ENCODE results near the gene PIMREG. TPM values are rescaled to one million over a fixed set of nuclear protein-coding genes. Genes with fewer than 3 reads are reported as not detected.

PIMREG gene
- total RNA-seq, 3 donors from 2014 or later (not counting 1 experiment from before 2014, with no cell fraction given) = 0.73 to 1.4 (median 0.78) TPM

- no peaks in the 10 kb centered on the region for H3K9me3 ChIP-seq (ENCODE audit: control insufficient read depth, insufficient read depth, low read length)
These were observed 24.0 kb downstream of the PIMREG start for GRCh38 chr17:6468051-6468790.

DNA sequence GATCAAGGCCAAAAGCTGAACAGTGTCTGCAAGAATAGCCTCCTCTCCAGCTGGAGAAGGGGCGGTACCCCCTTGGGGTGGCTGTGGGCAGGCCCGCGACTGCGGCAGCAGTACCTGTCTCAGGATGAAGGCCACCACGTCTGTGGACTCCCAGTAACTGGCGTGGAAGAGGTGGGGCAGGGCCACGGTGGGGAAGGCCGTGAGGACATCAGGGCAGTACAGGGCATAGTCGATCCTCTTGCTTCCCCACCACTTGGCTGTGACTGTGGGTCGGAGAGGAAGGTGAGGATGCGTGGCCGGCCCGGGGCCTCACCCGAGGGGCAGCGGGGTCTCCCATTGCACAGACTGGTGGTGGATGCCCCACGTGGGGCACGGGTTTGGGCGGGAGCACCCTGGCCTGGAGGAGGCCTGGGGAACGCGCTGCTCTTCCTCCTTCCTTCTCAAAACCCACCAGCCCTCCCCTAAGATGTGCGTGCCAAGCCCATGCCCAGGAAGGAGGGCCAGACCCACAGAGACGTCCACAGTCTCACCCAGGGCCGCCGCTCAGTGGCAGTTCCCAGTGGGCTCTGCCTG lies 26.0 kb downstream of the PIMREG start:
- Mint-ChIP-seq H3K36me3 (no peaks in the 10 kb centered on the region), H3K27ac (no peak overlapping the region), H3K4me1 (peaks cover 5 to 6% of the 10 kb centered on the region in 2 donors), H3K9me3 (no peaks in the 10 kb centered on the region), H3K27me3 (ENCODE audit: low read depth in 2 of 2) (peaks cover 0 to 21% of the 10 kb centered on the region in 2 donors), H3K4me3 (no peak overlapping the region)
- Histone ChIP-seq H3K4me3 (ENCODE audit: low read length) (no peak overlapping the region), H3K36me3 (ENCODE audit: control insufficient read depth, insufficient read depth, low read length) (no peaks in the 10 kb centered on the region), H3K27me3 (ENCODE audit: control insufficient read depth, insufficient read depth, low read length) (no peaks in the 10 kb centered on the region), H3K4me1 (ENCODE audit: control insufficient read depth, insufficient read depth, low read length) (no peaks in the 10 kb centered on the region), H3K27ac (ENCODE audit: low read length) (no peak overlapping the region), H3K9me3 (ENCODE audit: control insufficient read depth, insufficient read depth, low read length) (no peaks in the 10 kb centered on the region)
- TF ChIP-seq, protein P1, sequence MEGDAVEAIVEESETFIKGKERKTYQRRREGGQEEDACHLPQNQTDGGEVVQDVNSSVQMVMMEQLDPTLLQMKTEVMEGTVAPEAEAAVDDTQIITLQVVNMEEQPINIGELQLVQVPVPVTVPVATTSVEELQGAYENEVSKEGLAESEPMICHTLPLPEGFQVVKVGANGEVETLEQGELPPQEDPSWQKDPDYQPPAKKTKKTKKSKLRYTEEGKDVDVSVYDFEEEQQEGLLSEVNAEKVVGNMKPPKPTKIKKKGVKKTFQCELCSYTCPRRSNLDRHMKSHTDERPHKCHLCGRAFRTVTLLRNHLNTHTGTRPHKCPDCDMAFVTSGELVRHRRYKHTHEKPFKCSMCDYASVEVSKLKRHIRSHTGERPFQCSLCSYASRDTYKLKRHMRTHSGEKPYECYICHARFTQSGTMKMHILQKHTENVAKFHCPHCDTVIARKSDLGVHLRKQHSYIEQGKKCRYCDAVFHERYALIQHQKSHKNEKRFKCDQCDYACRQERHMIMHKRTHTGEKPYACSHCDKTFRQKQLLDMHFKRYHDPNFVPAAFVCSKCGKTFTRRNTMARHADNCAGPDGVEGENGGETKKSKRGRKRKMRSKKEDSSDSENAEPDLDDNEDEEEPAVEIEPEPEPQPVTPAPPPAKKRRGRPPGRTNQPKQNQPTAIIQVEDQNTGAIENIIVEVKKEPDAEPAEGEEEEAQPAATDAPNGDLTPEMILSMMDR (IDR thresholded peaks at IDR 0.05) = no peak
- intact Hi-C loops (cut with micrococcal nuclease) = loop anchor here (10.0 kb wide), 1 partner anchor 535 kb away; no protein-coding TSS in a partner anchor
- 90% methylated on average over 24 of the region's 24 CpGs for WGBS (ENCODE audit: insufficient coverage)
- ATAC-seq = no peak
- DNase-seq = no peak

More at GRCh38 chr17:6468051-6468790, 24.0 kb downstream of the PIMREG start:
- 92% methylated on average over 23 of the region's 23 CpGs for WGBS (ENCODE audit: insufficient coverage)
- DNase-seq (no peak), ATAC-seq (no peak)
- peaks cover 4% of the 10 kb centered on the region in 2 donors for H3K4me1 Mint-ChIP-seq
- no peaks in the 10 kb centered on the region for H3K36me3 ChIP-seq (ENCODE audit: control insufficient read depth, insufficient read depth, low read length)
- H3K4me3 ChIP-seq (ENCODE audit: low read length) = no peak overlapping the region
- H3K4me1 ChIP-seq (ENCODE audit: control insufficient read depth, insufficient read depth, low read length) = no peaks in the 10 kb centered on the region
- no peaks in the 10 kb centered on the region for H3K9me3 Mint-ChIP-seq
- H3K27ac ChIP-seq (ENCODE audit: low read length) = no peak overlapping the region
- peaks cover 0 to 21% of the 10 kb centered on the region in 2 donors for H3K27me3 Mint-ChIP-seq (ENCODE audit: low read depth in 2 of 2)
- no peaks in the 10 kb centered on the region for H3K27me3 ChIP-seq (ENCODE audit: control insufficient read depth, insufficient read depth, low read length)
- H3K4me3 Mint-ChIP-seq = no peak overlapping the region
- TF ChIP-seq, protein P1 (IDR thresholded peaks at IDR 0.05) = no peak
- no peaks in the 10 kb centered on the region for H3K36me3 Mint-ChIP-seq
- intact Hi-C loops (cut with micrococcal nuclease) = no loop called here
- no peak overlapping the region for H3K27ac Mint-ChIP-seq

GRCh38 chr17:6470751-6471521 lies 26.7 kb downstream of the PIMREG start:
- Histone ChIP-seq H3K27me3 (ENCODE audit: control insufficient read depth, insufficient read depth, low read length) (no peaks in the 10 kb centered on the region), H3K4me3 (ENCODE audit: low read length) (no peak overlapping the region), H3K4me1 (ENCODE audit: control insufficient read depth, insufficient read depth, low read length) (no peaks in the 10 kb centered on the region), H3K27ac (ENCODE audit: low read length) (no peak overlapping the region), H3K36me3 (ENCODE audit: control insufficient read depth, insufficient read depth, low read length) (no peaks in the 10 kb centered on the region), H3K9me3 (ENCODE audit: control insufficient read depth, insufficient read depth, low read length) (no peaks in the 10 kb centered on the region)
- TF ChIP-seq, protein P1 (IDR thresholded peaks at IDR 0.05) = no peak
- no peak for ATAC-seq
- Mint-ChIP-seq H3K27me3 (ENCODE audit: low read depth in 2 of 2) (peaks cover 0 to 18% of the 10 kb centered on the region in 2 donors), H3K4me3 (no peak overlapping the region), H3K27ac (no peak overlapping the region), H3K4me1 (peaks cover 5 to 6% of the 10 kb centered on the region in 2 donors), H3K9me3 (no peaks in the 10 kb centered on the region), H3K36me3 (no peaks in the 10 kb centered on the region)
- DNase-seq = no peak
- intact Hi-C loops (cut with micrococcal nuclease) = loop anchor here (10.0 kb wide), 1 partner anchor 534 kb away; no protein-coding TSS in a partner anchor
- WGBS (ENCODE audit: insufficient coverage) = 90% methylated on average over 17 of the region's 17 CpGs
